ENCODE results near the gene SLC13A1.

- TF ChIP-seq CTCF (IDR thresholded peaks at IDR 0.05) (no peak), EP300 (IDR thresholded peaks at IDR 0.05) (no peak)
These were observed 45.0 kb upstream of the SLC13A1 start for GRCh38 chr7:123244768-123245167.
